ENCODE data around the gene RPTN. TPM values are rescaled to one million over a fixed set of nuclear protein-coding genes. Genes with fewer than 3 reads are reported as not detected.

The RPTN gene
- polyA plus RNA-seq, 1 experiment: not detected

DNA sequence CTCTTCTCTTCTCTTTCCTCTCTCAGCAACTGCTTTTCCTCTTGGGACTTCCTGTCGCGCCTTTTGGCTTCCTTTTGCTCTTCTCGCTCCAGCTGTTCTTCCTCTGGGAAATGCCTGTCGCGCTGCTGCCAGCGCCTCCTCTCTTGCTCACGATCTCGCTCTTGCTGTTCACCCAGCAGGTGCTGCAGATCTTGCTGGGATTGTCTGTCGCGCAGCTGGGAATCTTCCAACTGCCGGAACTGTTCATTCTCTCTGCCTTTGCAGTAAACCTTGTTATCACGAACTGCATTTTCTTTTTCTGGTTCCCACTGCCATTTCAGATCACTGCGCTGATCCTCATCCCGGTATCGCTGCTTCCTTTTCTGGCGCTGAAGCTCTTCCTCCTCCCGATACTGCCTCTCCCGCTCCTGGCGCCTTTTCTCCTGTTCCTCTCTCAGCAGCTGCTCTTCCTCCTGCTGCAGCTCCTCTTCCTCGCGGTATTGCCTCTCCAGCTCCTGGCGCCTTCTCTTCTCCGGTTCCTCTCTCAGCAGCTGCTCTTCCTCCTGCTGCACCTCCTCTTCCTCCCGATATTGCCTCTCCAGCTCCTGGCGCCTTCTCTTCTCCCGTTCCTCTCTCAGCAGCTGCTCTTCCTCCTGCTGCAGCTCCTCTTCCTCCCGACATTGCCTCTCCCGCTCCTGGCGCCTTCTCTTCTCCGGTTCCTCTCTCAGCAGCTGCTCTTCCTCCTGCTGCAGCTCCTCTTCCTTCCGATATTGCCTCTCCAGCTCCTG, 49.6 kb downstream of the RPTN start:
- POLR2A ChIA-PET: no interaction called here
- peak overlapping the region; percentile 53 for H3K4me3 ChIP-seq (ENCODE audit: low read depth, low read length)
- peaks cover 79% of the 10 kb centered on the region for H3K27me3 ChIP-seq (ENCODE audit: control insufficient read depth, insufficient read depth, low read length)
- no peak overlapping the region for H3K27ac ChIP-seq (ENCODE audit: low read depth, low read length)
- H3K9me3 ChIP-seq (ENCODE audit: control insufficient read depth, insufficient read depth, low read length): peaks cover 33% of the 10 kb centered on the region
- CTCF ChIA-PET: interaction anchor here (1.4 to 1.7 kb wide), 2 partner anchors 32 to 56 kb away, joined by 4 to 6 read pairs; no protein-coding TSS in a partner anchor
- TF ChIP-seq CTCF (IDR thresholded peaks at IDR 0.05; ENCODE audit: low read depth, low read length): no peak
- no peak for DNase-seq (ENCODE audit: low read depth, low spot score)

DNA sequence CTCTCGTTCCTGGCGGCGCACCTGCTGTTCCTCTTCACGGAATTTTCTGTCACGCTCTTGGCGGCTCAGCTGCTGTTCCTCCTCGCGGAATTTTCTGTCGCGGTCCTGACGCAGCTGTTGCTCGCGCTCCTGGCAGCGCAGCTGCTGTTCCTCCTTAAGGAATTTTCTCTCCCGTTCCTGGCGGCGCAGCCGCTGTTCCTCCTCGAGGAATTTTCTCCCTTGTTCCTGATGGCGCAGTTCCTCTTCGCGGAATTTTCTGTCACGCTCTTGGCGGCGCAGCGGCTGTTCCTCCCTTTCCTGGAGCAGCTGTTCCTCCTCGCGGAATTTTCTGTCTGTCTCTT, 50.2 kb downstream of the RPTN start:
- Histone ChIP-seq H3K9me3 (ENCODE audit: control insufficient read depth, insufficient read depth, low read length) (peaks cover 33% of the 10 kb centered on the region), H3K4me3 (ENCODE audit: low read depth, low read length) (no peak overlapping the region), H3K27ac (ENCODE audit: low read depth, low read length) (no peak overlapping the region), H3K27me3 (ENCODE audit: control insufficient read depth, insufficient read depth, low read length) (peaks cover 74% of the 10 kb centered on the region)
- POLR2A ChIA-PET: no interaction called here
- no peak for DNase-seq (ENCODE audit: low read depth, low spot score)
- TF ChIP-seq CTCF (IDR thresholded peaks at IDR 0.05; ENCODE audit: low read depth, low read length): no peak
- CTCF ChIA-PET: no interaction called here

GRCh38 chr1:152107984-152108881, 50.8 kb downstream of the RPTN start:
- Histone ChIP-seq H3K4me3 (ENCODE audit: low read depth, low read length) (peak overlapping the region; percentile 22; the same call in 1 of the 2 replicates), H3K27me3 (ENCODE audit: control insufficient read depth, insufficient read depth, low read length) (peaks cover 69% of the 10 kb centered on the region), H3K27ac (ENCODE audit: low read depth, low read length) (no peak overlapping the region), H3K9me3 (ENCODE audit: control insufficient read depth, insufficient read depth, low read length) (peaks cover 33% of the 10 kb centered on the region)
- ChIA-PET CTCF (no interaction called here), POLR2A (no interaction called here)
- DNase-seq (ENCODE audit: low read depth, low spot score): no peak
- TF ChIP-seq CTCF (IDR thresholded peaks at IDR 0.05; ENCODE audit: low read depth, low read length): no peak

DNA sequence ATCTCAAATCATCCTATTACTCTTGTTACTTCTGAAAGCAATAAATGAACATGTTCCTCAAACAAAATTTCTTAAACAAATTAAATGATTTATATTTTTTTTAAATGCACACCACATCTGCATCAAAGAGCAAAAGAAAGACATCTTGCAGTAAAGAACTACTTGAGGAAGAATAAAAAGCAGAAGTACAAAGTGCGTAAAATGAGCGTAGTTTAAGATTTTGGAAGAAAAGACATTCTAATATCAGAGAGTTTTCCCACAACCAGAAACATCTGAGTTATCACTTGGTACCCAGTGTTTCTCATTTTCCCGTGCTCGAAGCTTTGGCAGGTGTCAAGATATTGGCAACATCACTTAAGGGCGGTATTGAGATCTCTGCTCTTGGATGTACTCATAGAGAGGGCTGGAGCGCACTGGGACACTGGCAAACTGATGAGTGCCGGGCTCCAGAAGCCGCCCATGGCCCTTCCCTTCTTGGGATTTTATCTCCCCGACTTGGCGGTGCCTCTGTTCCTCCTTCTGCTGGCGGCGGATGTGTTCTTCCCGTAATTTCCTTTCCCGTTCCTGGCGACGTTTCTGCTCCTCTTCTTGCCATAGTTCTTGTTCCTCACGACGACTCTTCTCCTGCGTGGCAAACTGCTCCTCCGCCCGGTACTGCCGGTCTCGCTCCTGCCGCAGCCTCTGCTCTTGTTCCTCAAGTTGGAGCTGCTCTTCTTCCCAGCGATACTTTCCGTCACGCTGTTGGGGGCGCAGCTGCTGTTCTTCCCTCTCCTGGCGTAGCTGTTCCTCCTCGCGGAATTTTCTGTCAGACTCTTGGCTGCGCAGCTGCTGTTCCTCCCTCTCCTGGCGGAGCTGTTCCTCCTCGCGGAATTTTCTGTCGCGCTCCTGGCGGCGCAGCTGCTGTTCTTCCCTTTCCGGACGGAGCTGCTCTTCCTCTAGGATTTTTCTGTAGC, 51.7 kb downstream of the RPTN start:
- no peak overlapping the region for H3K4me3 ChIP-seq (ENCODE audit: low read depth, low read length)
- ChIA-PET CTCF (no interaction called here), POLR2A (no interaction called here)
- H3K27me3 ChIP-seq (ENCODE audit: control insufficient read depth, insufficient read depth, low read length): peaks cover 60% of the 10 kb centered on the region
- peaks cover 33% of the 10 kb centered on the region for H3K9me3 ChIP-seq (ENCODE audit: control insufficient read depth, insufficient read depth, low read length)
- TF ChIP-seq CTCF (IDR thresholded peaks at IDR 0.05; ENCODE audit: low read depth, low read length): no peak
- no peak overlapping the region for H3K27ac ChIP-seq (ENCODE audit: low read depth, low read length)
- no peak for DNase-seq (ENCODE audit: low read depth, low spot score)

All from AG04450 (cell line).